HepG2 (cell line): ENCODE results near the gene LXN. TPM values are rescaled to one million over a fixed set of nuclear protein-coding genes. Genes with fewer than 3 reads are reported as not detected.

Source experiments
- ATAD3A ChIP-seq: sonication (generic); formaldehyde crosslinking; IDR thresholded peaks from 2 replicates; pipeline ENCODE4 v1.4.0; 2020; ENCODE audit warnings: missing genetic modification reagents
- CBX5 ChIP-seq: sonication (generic); formaldehyde crosslinking; IDR thresholded peaks from 2 replicates; pipeline ENCODE4 v1.4.0; 2020; ENCODE audit warnings: missing genetic modification reagents, borderline replicate concordance
- ELK4 ChIP-seq: sonication (generic); formaldehyde crosslinking; IDR thresholded peaks from 2 replicates; pipeline ENCODE4 v1.9.0; 2021; ENCODE audit warnings: missing genetic modification reagents, borderline replicate concordance
- GATAD1 ChIP-seq: IDR thresholded peaks from 2 replicates; pipeline ENCODE4 v1.6.1; 2016; ENCODE audit warnings: missing genetic modification reagents, missing compliant biosample characterization
- IKZF4 ChIP-seq: sonication (generic); formaldehyde crosslinking; IDR thresholded peaks from 2 replicates; pipeline ENCODE4 v1.5.1; 2020; ENCODE audit warnings: borderline replicate concordance, mild to moderate bottlenecking, low read depth, missing genetic modification reagents; ENCODE audit errors: not compliant biosample characterization
- RBM22 ChIP-seq: fragments of 200-400 bp; formaldehyde crosslinking; optimal IDR thresholded peaks from 2 replicates; pipeline ENCODE3; 2017; ENCODE audit warnings: mild to moderate bottlenecking, low read length, moderate library complexity
- RFXANK ChIP-seq: IDR thresholded peaks from 2 replicates; pipeline ENCODE4 v1.6.1; 2016
- SPEN ChIP-seq: sonication (generic); formaldehyde crosslinking; IDR thresholded peaks from 2 replicates; pipeline ENCODE4 v1.5.1; 2020; ENCODE audit warnings: low read depth, mild to moderate bottlenecking, missing genetic modification reagents
- THRA ChIP-seq: sonication (generic); formaldehyde crosslinking; IDR thresholded peaks from 2 replicates; pipeline ENCODE4 v1.4.0; 2020; ENCODE audit warnings: missing genetic modification reagents, borderline replicate concordance
- TOPORS ChIP-seq: sonication (generic); formaldehyde crosslinking; IDR thresholded peaks from 2 replicates; pipeline ENCODE4 v1.8.0; 2023; ENCODE audit warnings: mild to moderate bottlenecking, missing genetic modification reagents
- ZBTB7B ChIP-seq: sonication (generic); formaldehyde crosslinking; IDR thresholded peaks from 2 replicates; pipeline ENCODE4 v1.4.0; 2020; ENCODE audit warnings: missing genetic modification reagents
- ZMAT5 ChIP-seq: sonication (generic); formaldehyde crosslinking; IDR thresholded peaks from 2 replicates; pipeline ENCODE4 v1.5.0; 2020; ENCODE audit warnings: mild to moderate bottlenecking, low read depth, missing genetic modification reagents, borderline replicate concordance
- ZNF142 ChIP-seq: sonication (generic); formaldehyde crosslinking; IDR thresholded peaks from 2 replicates; pipeline ENCODE4 v1.4.0; 2020; ENCODE audit warnings: missing genetic modification reagents
- ZNF460 ChIP-seq: sonication (generic); formaldehyde crosslinking; IDR thresholded peaks from 2 replicates; pipeline ENCODE4 v1.5.1; 2020; ENCODE audit warnings: missing genetic modification reagents, mild to moderate bottlenecking, borderline replicate concordance
- ZNF512B ChIP-seq: sonication (generic); formaldehyde crosslinking; IDR thresholded peaks from 2 replicates; pipeline ENCODE4 v1.5.1; 2020; ENCODE audit warnings: missing genetic modification reagents, mild to moderate bottlenecking, borderline replicate concordance
- ZNF629 ChIP-seq: sonication (generic); formaldehyde crosslinking; conservative IDR thresholded peaks from 2 replicates; pipeline ENCODE4 v1.5.0; 2020; ENCODE audit warnings: missing genetic modification reagents
- ZNF790 ChIP-seq: sonication (generic); formaldehyde crosslinking; IDR thresholded peaks from 2 replicates; pipeline ENCODE4 v1.8.0; 2022; ENCODE audit warnings: missing genetic modification reagents, mild to moderate bottlenecking, borderline replicate concordance
- polyA plus RNA-seq, 8 experiments: library from polyadenylated mRNA; depleted of rRNA in 3 of 8; stranded (reverse) in 7 of 8; unstranded in 1 of 8; fragments of >200 nt; fragmentation: Illumina TruSeq in 4 of 8; extraction: Trizol in 4 of 8; gene quantifications; 2 replicates each; pipeline versions ENCODE4 v1.2.1 to v1.2.3, GENCODE V29; 2011 to 2016; ENCODE audit warnings: low read depth in 4 of 8, missing spikeins in 1 of 8, mixed read lengths in 1 of 8; ENCODE audit not compliant: insufficient read depth in 1 of 8
- total RNA-seq, 5 experiments: library from RNA; depleted of rRNA; stranded (reverse); fragments of >200 nt; fragmentation: Illumina TruSeq; extraction: Trizol; gene quantifications; 2 replicates each; pipeline ENCODE4 v1.2.3, GENCODE V29; 2016; ENCODE audit warnings: low read depth in 1 of 5

The LXN gene
- total and polyA plus RNA-seq, 2 of the 13 experiments (the other 11 are each of a cell fraction or from before 2014, with no cell fraction given), result not detected

- peak; percentile 63; the same call in 1 of the 2 replicates for TF ChIP-seq ZNF142 (CRISPR knock-in tag)
- peak; percentile 43 for TF ChIP-seq IKZF4 (CRISPR knock-in tag)
- peak; percentile 34; the same call in 1 of the 2 replicates for TF ChIP-seq THRA (CRISPR knock-in tag)
- no peak for TF ChIP-seq ELK4 (CRISPR knock-in tag)
- peak; percentile 78; the same call in 1 of the 2 replicates for TF ChIP-seq TOPORS
- no peak for TF ChIP-seq ZNF512B (CRISPR knock-in tag)
- TF ChIP-seq RBM22, result no peak
- TF ChIP-seq CBX5 (CRISPR knock-in tag), result peak; percentile 98
- peak; percentile 71; the same call in 1 of the 2 replicates for TF ChIP-seq ZNF790 (CRISPR knock-in tag)
- TF ChIP-seq ATAD3A, result 0 out of 2 replicates have a peak, but pooled peaks have one; percentile 82
- no peak for TF ChIP-seq ZMAT5
- no peak for TF ChIP-seq ZNF629
- TF ChIP-seq ZBTB7B (CRISPR knock-in tag), result peak; percentile 59; the same call in 1 of the 2 replicates
- peak; percentile 92 for TF ChIP-seq SPEN (CRISPR knock-in tag)
- TF ChIP-seq RFXANK (CRISPR knock-in tag), result peak; percentile 66; the same call in 1 of the 2 replicates
- TF ChIP-seq GATAD1 (CRISPR knock-in tag), result peak; percentile 98
- no peak; the same call in 1 of the 2 replicates for TF ChIP-seq ZNF460 (CRISPR knock-in tag)
These were observed 28.0 kb downstream of the LXN start, which contains the start of gene GFM1 (continued) for GRCh38 chr3:158644345-158644908.
